ENCODE results near the gene AKNA. TPM values are rescaled to one million over a fixed set of nuclear protein-coding genes. Genes with fewer than 3 reads are reported as not detected.

AKNA gene
- total RNA-seq, 1 experiment from 2014 or later, result 29.3 TPM

GRCh38 chr9:114385397-114386181, 2.2 kb downstream of the AKNA start (continued):
- TF ChIP-seq ZNF532 (CRISPR knock-in tag; IDR thresholded peaks at IDR 0.05; ENCODE audit: borderline replicate concordance) (no peak), JAZF1 (CRISPR knock-in tag; IDR thresholded peaks at IDR 0.05) (no peak)

GRCh38 chr9:114384836-114385396, 2.9 kb downstream of the AKNA start:
- H3K27me3 Mint-ChIP-seq (ENCODE audit: low read depth), result no peaks in the 10 kb centered on the region
- no peak overlapping the region for H3K27ac Mint-ChIP-seq
- ATAC-seq (no peak), DNase-seq (ENCODE audit: low spot score) (no peak)
- H3K9me3 Mint-ChIP-seq, result no peaks in the 10 kb centered on the region
- ChIA-PET CTCF (interaction anchor here (0.9 to 2.6 kb wide), 7 partner anchors 10 to 277 kb away, joined by 3 to 8 read pairs (median 6); no protein-coding TSS in a partner anchor), POLR2A (interaction anchor here (1.2 kb wide), 1 partner anchor 12 kb away, joined by 5 read pairs; no protein-coding TSS in a partner anchor)
- H3K4me3 Mint-ChIP-seq, result no peak overlapping the region
- H3K36me3 Mint-ChIP-seq, result peaks cover 4% of the 10 kb centered on the region
- no peak for TF ChIP-seq ELF4 (CRISPR knock-in tag; IDR thresholded peaks at IDR 0.05; ENCODE audit: low read depth)
- TF ChIP-seq HMGXB4 (CRISPR knock-in tag; IDR thresholded peaks at IDR 0.05), result no peak
- TF ChIP-seq, protein P1, sequence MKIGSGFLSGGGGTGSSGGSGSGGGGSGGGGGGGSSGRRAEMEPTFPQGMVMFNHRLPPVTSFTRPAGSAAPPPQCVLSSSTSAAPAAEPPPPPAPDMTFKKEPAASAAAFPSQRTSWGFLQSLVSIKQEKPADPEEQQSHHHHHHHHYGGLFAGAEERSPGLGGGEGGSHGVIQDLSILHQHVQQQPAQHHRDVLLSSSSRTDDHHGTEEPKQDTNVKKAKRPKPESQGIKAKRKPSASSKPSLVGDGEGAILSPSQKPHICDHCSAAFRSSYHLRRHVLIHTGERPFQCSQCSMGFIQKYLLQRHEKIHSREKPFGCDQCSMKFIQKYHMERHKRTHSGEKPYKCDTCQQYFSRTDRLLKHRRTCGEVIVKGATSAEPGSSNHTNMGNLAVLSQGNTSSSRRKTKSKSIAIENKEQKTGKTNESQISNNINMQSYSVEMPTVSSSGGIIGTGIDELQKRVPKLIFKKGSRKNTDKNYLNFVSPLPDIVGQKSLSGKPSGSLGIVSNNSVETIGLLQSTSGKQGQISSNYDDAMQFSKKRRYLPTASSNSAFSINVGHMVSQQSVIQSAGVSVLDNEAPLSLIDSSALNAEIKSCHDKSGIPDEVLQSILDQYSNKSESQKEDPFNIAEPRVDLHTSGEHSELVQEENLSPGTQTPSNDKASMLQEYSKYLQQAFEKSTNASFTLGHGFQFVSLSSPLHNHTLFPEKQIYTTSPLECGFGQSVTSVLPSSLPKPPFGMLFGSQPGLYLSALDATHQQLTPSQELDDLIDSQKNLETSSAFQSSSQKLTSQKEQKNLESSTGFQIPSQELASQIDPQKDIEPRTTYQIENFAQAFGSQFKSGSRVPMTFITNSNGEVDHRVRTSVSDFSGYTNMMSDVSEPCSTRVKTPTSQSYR (CRISPR knock-in tag; IDR thresholded peaks at IDR 0.05), result no peak
- TF ChIP-seq NFE2L1 (CRISPR knock-in tag; IDR thresholded peaks at IDR 0.05), result no peak
- TF ChIP-seq ZBTB21 (CRISPR knock-in tag; IDR thresholded peaks at IDR 0.05; ENCODE audit: borderline replicate concordance), result no peak
- TF ChIP-seq MXD4 (CRISPR knock-in tag; IDR thresholded peaks at IDR 0.05; ENCODE audit: borderline replicate concordance), result no peak
- no peak for TF ChIP-seq PREB (CRISPR knock-in tag; IDR thresholded peaks at IDR 0.05; ENCODE audit: borderline replicate concordance)
- H3K4me1 Mint-ChIP-seq, result peaks cover 84% of the 10 kb centered on the region

- H3K4me1 Mint-ChIP-seq, result peaks cover 79% of the 10 kb centered on the region
- peaks cover 5% of the 10 kb centered on the region for H3K36me3 Mint-ChIP-seq
- ATAC-seq (no peak), DNase-seq (ENCODE audit: low spot score) (no peak)
- ChIA-PET CTCF (interaction anchor here (1.1 to 2.6 kb wide), 6 partner anchors 11 to 67 kb away, joined by 3 to 8 read pairs (median 6); no protein-coding TSS in a partner anchor), POLR2A (interaction anchor here (0.8 kb wide), 1 partner anchor 12 kb away, joined by 3 read pairs; no protein-coding TSS in a partner anchor)
- no peak overlapping the region for H3K27ac Mint-ChIP-seq
- H3K27me3 Mint-ChIP-seq (ENCODE audit: low read depth), result no peaks in the 10 kb centered on the region
- TF ChIP-seq ZNF532 (CRISPR knock-in tag; IDR thresholded peaks at IDR 0.05; ENCODE audit: borderline replicate concordance) (no peak), NFYB (CRISPR knock-in tag; conservative IDR thresholded peaks at IDR 0.05; ENCODE audit: low read depth) (no peak), ZNF423 (CRISPR knock-in tag; IDR thresholded peaks at IDR 0.05) (no peak), ZNF416 (CRISPR knock-in tag; IDR thresholded peaks at IDR 0.05) (no peak), NFE2L1 (CRISPR knock-in tag; IDR thresholded peaks at IDR 0.05) (no peak)
- no peaks in the 10 kb centered on the region for H3K9me3 Mint-ChIP-seq
- no peak overlapping the region for H3K4me3 Mint-ChIP-seq
These were observed 3.4 kb downstream of the AKNA start for GRCh38 chr9:114384341-114384740.
